ENCODE results near the gene ZNF418. TPM values are rescaled to one million over a fixed set of nuclear protein-coding genes. Genes with fewer than 3 reads are reported as not detected.
"Not testable (repeated sequence)": the region's sequence is repeated elsewhere in the genome, so short reads cannot be mapped to it uniquely, and the experiment has no call there.

Gene ZNF418
- total and polyA plus RNA-seq, 2 donors = 8.2 to 12.8 TPM

- not testable (repeated sequence) for DNase-seq (ENCODE audit: low read depth in 6 of 9, low spot score in 9 of 9); H3K4me1 ChIP-seq (ENCODE audit: control insufficient read depth in 2 of 2, insufficient read depth in 2 of 2, low read length in 2 of 2); H3K27ac ChIP-seq (ENCODE audit: low read depth in 1 of 2, low read length in 1 of 2); H3K4me3 ChIP-seq (ENCODE audit: low read length in 2 of 2); H3K27me3 ChIP-seq (ENCODE audit: control insufficient read depth in 2 of 2, insufficient read depth in 1 of 2, low read length in 1 of 2)
- peaks cover 30% of the 10 kb centered on the region in 2 donors for H3K36me3 ChIP-seq (ENCODE audit: control insufficient read depth in 2 of 2, insufficient read depth in 2 of 2, low read length in 1 of 2)
- WGBS = 97% methylated on average over 8 of the region's 8 CpGs
- peaks cover 9 to 25% of the 10 kb centered on the region in 2 donors for H3K9me3 ChIP-seq (ENCODE audit: control insufficient read depth in 2 of 2, insufficient read depth in 1 of 2, low read length in 1 of 2)
Measured at GRCh38 chr19:57873883-57874799, 61.1 kb downstream of the ZNF418 start.

GRCh38 chr19:57872450-57872849 is 62.8 kb downstream of the ZNF418 start:
- Histone ChIP-seq H3K4me1 (ENCODE audit: control insufficient read depth in 2 of 2, insufficient read depth in 2 of 2, low read length in 2 of 2) (no peaks in the 10 kb centered on the region), H3K27me3 (ENCODE audit: control insufficient read depth in 2 of 2, insufficient read depth in 1 of 2, low read length in 1 of 2) (no peaks in the 10 kb centered on the region), H3K27ac (ENCODE audit: low read depth in 1 of 2, low read length in 1 of 2) (no peak overlapping the region), H3K36me3 (ENCODE audit: control insufficient read depth in 2 of 2, insufficient read depth in 2 of 2, low read length in 1 of 2) (peaks cover 36 to 39% of the 10 kb centered on the region in 2 donors), H3K4me3 (ENCODE audit: low read length in 2 of 2) (no peak overlapping the region), H3K9me3 (ENCODE audit: control insufficient read depth in 2 of 2, insufficient read depth in 1 of 2, low read length in 1 of 2) (peaks cover 13 to 34% of the 10 kb centered on the region in 2 donors)
- no peak for DNase-seq (ENCODE audit: low read depth in 6 of 9, low spot score in 9 of 9)

Other genes starting within 250 kb of the ZNF418 start
- 10.5 TPM for gene ZNF154, start 226.2 kb downstream of the ZNF418 start, total RNA-seq
- gene ZNF154, start 226.2 kb downstream of the ZNF418 start, polyA plus RNA-seq = 10.8 TPM
- 21.9 TPM for gene ZNF671, start 207.8 kb downstream of the ZNF418 start, total RNA-seq
- gene ZNF671, start 207.8 kb downstream of the ZNF418 start, polyA plus RNA-seq = 19.8 TPM
- 25.1 TPM for gene ZNF776, start 188.6 kb downstream of the ZNF418 start, total RNA-seq
- gene ZNF776, start 188.6 kb downstream of the ZNF418 start, polyA plus RNA-seq = 13.8 TPM
- gene ZNF586, start 165.7 kb downstream of the ZNF418 start, total RNA-seq = 26.9 TPM
- gene ZNF586, start 165.7 kb downstream of the ZNF418 start, polyA plus RNA-seq = 15.2 TPM
- gene ZNF552, start 120.5 kb downstream of the ZNF418 start, total RNA-seq = 7.3 TPM
- gene ZNF552, start 120.5 kb downstream of the ZNF418 start, polyA plus RNA-seq = 7.8 TPM
- gene ZNF587B, start 105.1 kb downstream of the ZNF418 start, total RNA-seq = 12.4 TPM
- gene ZNF587B, start 105.1 kb downstream of the ZNF418 start, polyA plus RNA-seq = 9.1 TPM
- 16.6 TPM for gene ZNF587, start 85.5 kb downstream of the ZNF418 start, total RNA-seq
- 25.4 TPM for gene ZNF587, start 85.5 kb downstream of the ZNF418 start, polyA plus RNA-seq
- gene ZNF814, start 46.4 kb downstream of the ZNF418 start, total RNA-seq = 19.5 TPM
- gene ZNF814, start 46.4 kb downstream of the ZNF418 start, polyA plus RNA-seq = 16.7 TPM
- 15.1 TPM for gene ZNF417, start 18.8 kb downstream of the ZNF418 start, total RNA-seq
- 5.4 TPM for gene ZNF417, start 18.8 kb downstream of the ZNF418 start, polyA plus RNA-seq
- 7.5 TPM for gene ZNF256, start 12.3 kb upstream of the ZNF418 start, total RNA-seq
- 7.0 TPM for gene ZNF256, start 12.3 kb upstream of the ZNF418 start, polyA plus RNA-seq
- gene C19orf18, start 39.1 kb upstream of the ZNF418 start, total RNA-seq = 0.47 TPM
- 7.7 TPM for gene C19orf18, start 39.1 kb upstream of the ZNF418 start, polyA plus RNA-seq
- 17.8 TPM for gene ZNF606, start 67.4 kb upstream of the ZNF418 start, total RNA-seq
- gene ZNF606, start 67.4 kb upstream of the ZNF418 start, polyA plus RNA-seq = 18.8 TPM
- 0.42 TPM for gene ZSCAN1, start 98.6 kb upstream of the ZNF418 start, total RNA-seq
- 1.6 TPM for gene ZSCAN1, start 98.6 kb upstream of the ZNF418 start, polyA plus RNA-seq
- gene ZNF135, start 123.9 kb upstream of the ZNF418 start, total RNA-seq = 7.0 TPM
- gene ZNF135, start 123.9 kb upstream of the ZNF418 start, polyA plus RNA-seq = 14.6 TPM
- 27.8 TPM for gene ZSCAN18, start 162.8 kb upstream of the ZNF418 start, total RNA-seq
- 73.4 TPM for gene ZSCAN18, start 162.8 kb upstream of the ZNF418 start, polyA plus RNA-seq
- 11.9 TPM for gene ZNF329, start 215.4 kb upstream of the ZNF418 start, total RNA-seq
- 9.3 TPM for gene ZNF329, start 215.4 kb upstream of the ZNF418 start, polyA plus RNA-seq
- 15.7 TPM for gene ZNF274, start 247.7 kb upstream of the ZNF418 start, total RNA-seq
- 33.2 TPM for gene ZNF274, start 247.7 kb upstream of the ZNF418 start, polyA plus RNA-seq

All from thymus (tissue), 11 donors.